ENCODE results near the gene AADACL4. TPM values are rescaled to one million over a fixed set of nuclear protein-coding genes. Genes with fewer than 3 reads are reported as not detected.

AADACL4 gene
- polyA plus RNA-seq, 1 donor from 2014 or later = not detected

DNA sequence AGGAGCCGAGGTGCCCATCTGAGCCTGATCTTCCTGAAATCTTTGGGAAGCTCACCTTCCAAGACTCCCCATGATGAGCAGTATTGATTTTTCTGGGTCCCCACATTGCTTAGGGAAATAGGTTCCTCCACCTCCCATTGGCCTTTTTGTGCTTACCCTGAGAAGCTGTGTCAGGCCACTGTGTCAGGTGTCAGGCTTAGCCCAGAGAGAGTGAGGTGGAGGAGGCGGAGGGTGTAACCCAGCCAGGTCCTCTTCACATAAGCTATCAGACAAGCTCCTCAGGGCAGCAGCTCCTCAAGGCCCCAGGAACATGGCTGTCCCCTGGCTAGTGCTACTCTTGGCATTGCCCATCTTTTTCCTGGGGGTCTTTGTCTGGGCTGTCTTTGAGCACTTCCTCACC, 352 bp downstream of the AADACL4 start:
- Histone ChIP-seq H3K27me3 (ENCODE audit: insufficient read depth, low read depth, low read length) (no peaks in the 10 kb centered on the region), H3K9me2 (ENCODE audit: insufficient read depth, low read length) (no peaks in the 10 kb centered on the region), H3K4me3 (ENCODE audit: low read length) (no peak overlapping the region), H3K9me3 (ENCODE audit: low read length) (no peaks in the 10 kb centered on the region), H3F3A (ENCODE audit: insufficient read depth, low read length, poor library complexity, severe bottlenecking) (no peaks in the 10 kb centered on the region), H4K20me1 (ENCODE audit: insufficient read depth) (no peaks in the 10 kb centered on the region), H3K79me2 (replicated peaks; ENCODE audit: insufficient read depth, low read length) (no peaks in the 10 kb centered on the region), H3K4me2 (ENCODE audit: low read length) (no peak overlapping the region), H3K9ac (ENCODE audit: low read length) (no peak overlapping the region), H3K27ac (ENCODE audit: low read length) (no peak overlapping the region), H2AFZ (ENCODE audit: low read depth, low read length) (no peak overlapping the region), H3K36me3 (ENCODE audit: insufficient read depth, low read length) (no peaks in the 10 kb centered on the region)
- TF ChIP-seq SMC3 (conservative IDR thresholded peaks at IDR 0.05; ENCODE audit: poor library complexity) (no peak), EZH2 (IDR thresholded peaks at IDR 0.05; ENCODE audit: borderline replicate concordance, insufficient read depth, low read length, poor library complexity, severe bottlenecking) (no peak), EP300 (conservative IDR thresholded peaks at IDR 0.05; ENCODE audit: poor library complexity, severe bottlenecking) (no peak), POLR2AphosphoS5 (IDR thresholded peaks at IDR 0.05) (no peak), RAD21 (conservative IDR thresholded peaks at IDR 0.05) (no peak), MXI1 (conservative IDR thresholded peaks at IDR 0.05; ENCODE audit: poor library complexity, severe bottlenecking) (no peak), TAF1 (IDR thresholded peaks at IDR 0.05; ENCODE audit: low read depth) (no peak)
- TF ChIP-seq, protein P1, sequence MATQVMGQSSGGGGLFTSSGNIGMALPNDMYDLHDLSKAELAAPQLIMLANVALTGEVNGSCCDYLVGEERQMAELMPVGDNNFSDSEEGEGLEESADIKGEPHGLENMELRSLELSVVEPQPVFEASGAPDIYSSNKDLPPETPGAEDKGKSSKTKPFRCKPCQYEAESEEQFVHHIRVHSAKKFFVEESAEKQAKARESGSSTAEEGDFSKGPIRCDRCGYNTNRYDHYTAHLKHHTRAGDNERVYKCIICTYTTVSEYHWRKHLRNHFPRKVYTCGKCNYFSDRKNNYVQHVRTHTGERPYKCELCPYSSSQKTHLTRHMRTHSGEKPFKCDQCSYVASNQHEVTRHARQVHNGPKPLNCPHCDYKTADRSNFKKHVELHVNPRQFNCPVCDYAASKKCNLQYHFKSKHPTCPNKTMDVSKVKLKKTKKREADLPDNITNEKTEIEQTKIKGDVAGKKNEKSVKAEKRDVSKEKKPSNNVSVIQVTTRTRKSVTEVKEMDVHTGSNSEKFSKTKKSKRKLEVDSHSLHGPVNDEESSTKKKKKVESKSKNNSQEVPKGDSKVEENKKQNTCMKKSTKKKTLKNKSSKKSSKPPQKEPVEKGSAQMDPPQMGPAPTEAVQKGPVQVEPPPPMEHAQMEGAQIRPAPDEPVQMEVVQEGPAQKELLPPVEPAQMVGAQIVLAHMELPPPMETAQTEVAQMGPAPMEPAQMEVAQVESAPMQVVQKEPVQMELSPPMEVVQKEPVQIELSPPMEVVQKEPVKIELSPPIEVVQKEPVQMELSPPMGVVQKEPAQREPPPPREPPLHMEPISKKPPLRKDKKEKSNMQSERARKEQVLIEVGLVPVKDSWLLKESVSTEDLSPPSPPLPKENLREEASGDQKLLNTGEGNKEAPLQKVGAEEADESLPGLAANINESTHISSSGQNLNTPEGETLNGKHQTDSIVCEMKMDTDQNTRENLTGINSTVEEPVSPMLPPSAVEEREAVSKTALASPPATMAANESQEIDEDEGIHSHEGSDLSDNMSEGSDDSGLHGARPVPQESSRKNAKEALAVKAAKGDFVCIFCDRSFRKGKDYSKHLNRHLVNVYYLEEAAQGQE (IDR thresholded peaks at IDR 0.05; ENCODE audit: borderline replicate concordance) = no peak
- TF ChIP-seq, protein P2, sequence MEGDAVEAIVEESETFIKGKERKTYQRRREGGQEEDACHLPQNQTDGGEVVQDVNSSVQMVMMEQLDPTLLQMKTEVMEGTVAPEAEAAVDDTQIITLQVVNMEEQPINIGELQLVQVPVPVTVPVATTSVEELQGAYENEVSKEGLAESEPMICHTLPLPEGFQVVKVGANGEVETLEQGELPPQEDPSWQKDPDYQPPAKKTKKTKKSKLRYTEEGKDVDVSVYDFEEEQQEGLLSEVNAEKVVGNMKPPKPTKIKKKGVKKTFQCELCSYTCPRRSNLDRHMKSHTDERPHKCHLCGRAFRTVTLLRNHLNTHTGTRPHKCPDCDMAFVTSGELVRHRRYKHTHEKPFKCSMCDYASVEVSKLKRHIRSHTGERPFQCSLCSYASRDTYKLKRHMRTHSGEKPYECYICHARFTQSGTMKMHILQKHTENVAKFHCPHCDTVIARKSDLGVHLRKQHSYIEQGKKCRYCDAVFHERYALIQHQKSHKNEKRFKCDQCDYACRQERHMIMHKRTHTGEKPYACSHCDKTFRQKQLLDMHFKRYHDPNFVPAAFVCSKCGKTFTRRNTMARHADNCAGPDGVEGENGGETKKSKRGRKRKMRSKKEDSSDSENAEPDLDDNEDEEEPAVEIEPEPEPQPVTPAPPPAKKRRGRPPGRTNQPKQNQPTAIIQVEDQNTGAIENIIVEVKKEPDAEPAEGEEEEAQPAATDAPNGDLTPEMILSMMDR (IDR thresholded peaks at IDR 0.05; ENCODE audit: poor library complexity, severe bottlenecking) = no peak

DNA sequence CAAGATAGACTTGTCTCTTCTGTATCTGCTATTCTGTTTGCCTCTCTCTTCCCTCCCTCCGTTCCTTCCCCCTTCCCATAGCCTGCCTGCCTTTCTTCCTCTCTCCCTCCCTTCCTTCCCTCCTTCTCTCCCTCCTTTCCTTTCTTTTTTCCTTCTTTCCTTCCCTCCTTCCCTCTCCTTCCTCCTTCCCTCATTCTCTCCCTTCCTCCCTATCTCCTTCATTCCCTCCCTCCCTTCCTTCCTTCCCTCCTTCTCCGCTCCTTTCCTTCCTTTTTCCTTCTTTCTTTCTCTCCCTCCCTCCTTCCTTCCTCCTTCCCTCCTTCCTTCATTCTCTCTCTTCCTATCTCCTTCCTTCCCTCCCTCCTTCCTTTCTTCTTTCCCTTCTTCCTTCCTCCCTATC, 944 bp downstream of the AADACL4 start:
- Histone ChIP-seq H3K27me3 (ENCODE audit: insufficient read depth, low read depth, low read length) (no peaks in the 10 kb centered on the region), H2AFZ (ENCODE audit: low read depth, low read length) (no peak overlapping the region)

More for the DNA sequence above, 944 bp downstream of the AADACL4 start:
- no peak overlapping the region for H3K9ac ChIP-seq (ENCODE audit: low read length)
- H3K4me2 ChIP-seq (ENCODE audit: low read length) = no peak overlapping the region
- no peaks in the 10 kb centered on the region for H4K20me1 ChIP-seq (ENCODE audit: insufficient read depth)
- no peaks in the 10 kb centered on the region for H3F3A ChIP-seq (ENCODE audit: insufficient read depth, low read length, poor library complexity, severe bottlenecking)
- no peaks in the 10 kb centered on the region for H3K79me2 ChIP-seq (replicated peaks; ENCODE audit: insufficient read depth, low read length)
- H3K9me3 ChIP-seq (ENCODE audit: low read length) = no peaks in the 10 kb centered on the region
- no peak overlapping the region for H3K27ac ChIP-seq (ENCODE audit: low read length)
- no peaks in the 10 kb centered on the region for H3K9me2 ChIP-seq (ENCODE audit: insufficient read depth, low read length)
- TF ChIP-seq, protein P2 (IDR thresholded peaks at IDR 0.05; ENCODE audit: poor library complexity, severe bottlenecking) = no peak
- TF ChIP-seq, protein P1 (IDR thresholded peaks at IDR 0.05; ENCODE audit: borderline replicate concordance) = no peak
- no peak for TF ChIP-seq TAF1 (IDR thresholded peaks at IDR 0.05; ENCODE audit: low read depth)
- no peak for TF ChIP-seq EZH2 (IDR thresholded peaks at IDR 0.05; ENCODE audit: borderline replicate concordance, insufficient read depth, low read length, poor library complexity, severe bottlenecking)
- TF ChIP-seq EP300 (conservative IDR thresholded peaks at IDR 0.05; ENCODE audit: poor library complexity, severe bottlenecking) = no peak
- no peak for TF ChIP-seq POLR2AphosphoS5 (IDR thresholded peaks at IDR 0.05)
- no peak for TF ChIP-seq MXI1 (conservative IDR thresholded peaks at IDR 0.05; ENCODE audit: poor library complexity, severe bottlenecking)
- no peak for TF ChIP-seq RAD21 (conservative IDR thresholded peaks at IDR 0.05)
- TF ChIP-seq SMC3 (conservative IDR thresholded peaks at IDR 0.05; ENCODE audit: poor library complexity) = no peak
- no peaks in the 10 kb centered on the region for H3K36me3 ChIP-seq (ENCODE audit: insufficient read depth, low read length)
- H3K4me3 ChIP-seq (ENCODE audit: low read length) = no peak overlapping the region
